ENCODE data around the gene GZF1. TPM values are rescaled to one million over a fixed set of nuclear protein-coding genes. Genes with fewer than 3 reads are reported as not detected.

GZF1 gene
- polyA plus RNA-seq, 1 of the 3 experiments (the other 2 are of a cell fraction), result 20.6 TPM

- Histone ChIP-seq H3K4me2 (peak overlapping the region; percentile 17), H3K9me3 (no peaks in the 10 kb centered on the region), H3K36me3 (replicated peaks in 1 of 2; ENCODE audit: control insufficient read depth in 1 of 2, insufficient read depth in 2 of 2, low read length in 1 of 2) (peaks cover 5 to 9% of the 10 kb centered on the region in 2 experiments), H3K4me1 (ENCODE audit: control insufficient read depth in 1 of 2, insufficient read depth in 2 of 2, low read depth in 1 of 2, low read length in 1 of 2) (peaks cover 3 to 10% of the 10 kb centered on the region in 2 experiments; a peak in 2 of 4 replicates), H3K9me2 (no peaks in the 10 kb centered on the region), H3K79me2 (ENCODE audit: insufficient read depth) (peaks cover 21% of the 10 kb centered on the region; the same call in 1 of the 2 replicates), H3K9ac (no peak overlapping the region), H3K27me3 (ENCODE audit: insufficient read depth) (no peaks in the 10 kb centered on the region), H4K20me1 (ENCODE audit: insufficient read depth) (peaks cover 8% of the 10 kb centered on the region; the same call in 1 of the 2 replicates), H3K4me3 (ENCODE audit: low read depth in 2 of 2, low read length in 1 of 2) (no peak overlapping the region; a peak in 1 of 4 replicates), H3F3A (replicated peaks; ENCODE audit: insufficient read depth) (peaks cover 20% of the 10 kb centered on the region), H2AFZ (ENCODE audit: low read depth) (no peak overlapping the region), H3K27ac (ENCODE audit: low read depth in 2 of 2, low read length in 1 of 2) (peak overlapping the region in 1 of 2 experiments; percentile 33; a peak in 2 of 4 replicates)
- ChIA-PET POLR2A (no interaction called here), CTCF (interaction anchor here (0.7 kb wide), 1 partner anchor 10 kb away, joined by 3 read pairs; no protein-coding TSS in a partner anchor)
- WGBS (ENCODE audit: low lambda C conversion rate), result 56% methylated on average over 6 of the region's 6 CpGs
- peak; percentile 25; the same call in 1 of the 2 replicates for TF ChIP-seq CTCF (IDR thresholded peaks at IDR 0.05)
- no peak for TF ChIP-seq SMC3 (IDR thresholded peaks at IDR 0.05; ENCODE audit: low read depth, low read length)
- DNase-seq, result no peak
These were observed 37.7 kb downstream of the GZF1 start for GRCh38 chr20:23399568-23400241.

- H3K9me2 ChIP-seq, result no peaks in the 10 kb centered on the region
- H3K9me3 ChIP-seq, result no peaks in the 10 kb centered on the region
- ChIA-PET CTCF (no interaction called here), POLR2A (no interaction called here)
- peaks cover 2 to 5% of the 10 kb centered on the region in 2 experiments for H3K36me3 ChIP-seq (replicated peaks in 1 of 2; ENCODE audit: control insufficient read depth in 1 of 2, insufficient read depth in 2 of 2, low read length in 1 of 2)
- H3K4me1 ChIP-seq (ENCODE audit: control insufficient read depth in 1 of 2, insufficient read depth in 2 of 2, low read depth in 1 of 2, low read length in 1 of 2), result peaks cover 3 to 10% of the 10 kb centered on the region in 2 experiments; a peak in 2 of 4 replicates
- no peak overlapping the region for H3K4me2 ChIP-seq
- no peak overlapping the region for H3K9ac ChIP-seq
- no peak for TF ChIP-seq FOXM1 (IDR thresholded peaks at IDR 0.05; ENCODE audit: low read depth)
- TF ChIP-seq PBX3 (IDR thresholded peaks at IDR 0.05), result no peak
- H2AFZ ChIP-seq (ENCODE audit: low read depth), result no peak overlapping the region
- no peak overlapping the region for H3K4me3 ChIP-seq (ENCODE audit: low read depth in 2 of 2, low read length in 1 of 2)
- no peak overlapping the region for H3K27ac ChIP-seq (ENCODE audit: low read depth in 2 of 2, low read length in 1 of 2)
- peaks cover 8% of the 10 kb centered on the region; the same call in 1 of the 2 replicates for H4K20me1 ChIP-seq (ENCODE audit: insufficient read depth)
- no peak for DNase-seq
- peaks cover 20% of the 10 kb centered on the region for H3F3A ChIP-seq (replicated peaks; ENCODE audit: insufficient read depth)
- peaks cover 31% of the 10 kb centered on the region; the same call in 1 of the 2 replicates for H3K79me2 ChIP-seq (ENCODE audit: insufficient read depth)
- no peaks in the 10 kb centered on the region for H3K27me3 ChIP-seq (ENCODE audit: insufficient read depth)
- 94% methylated on average over 5 of the region's 5 CpGs for WGBS (ENCODE audit: low lambda C conversion rate)
These were observed 39.1 kb downstream of the GZF1 start for GRCh38 chr20:23401051-23401450.

GRCh38 chr20:23403751-23404150, 41.8 kb downstream of the GZF1 start:
- no peaks in the 10 kb centered on the region for H3K9me2 ChIP-seq
- H3K4me1 ChIP-seq (ENCODE audit: control insufficient read depth in 1 of 2, insufficient read depth in 2 of 2, low read depth in 1 of 2, low read length in 1 of 2), result peaks cover 0 to 7% of the 10 kb centered on the region in 2 experiments; a peak in 2 of 4 replicates
- H3K36me3 ChIP-seq (replicated peaks in 1 of 2; ENCODE audit: control insufficient read depth in 1 of 2, insufficient read depth in 2 of 2, low read length in 1 of 2), result no peaks in the 10 kb centered on the region
- H2AFZ ChIP-seq (ENCODE audit: low read depth), result no peak overlapping the region
- no peak overlapping the region for H3K27ac ChIP-seq (ENCODE audit: low read depth in 2 of 2, low read length in 1 of 2)
- 92% methylated on average over 5 of the region's 5 CpGs for WGBS (ENCODE audit: low lambda C conversion rate)
- ChIA-PET CTCF (interaction anchor here (1.0 kb wide), 1 partner anchor 38 kb away, joined by 3 read pairs; no protein-coding TSS in a partner anchor), POLR2A (no interaction called here)
- H3K4me3 ChIP-seq (ENCODE audit: low read depth in 2 of 2, low read length in 1 of 2), result no peak overlapping the region
- DNase-seq, result no peak
- H3K4me2 ChIP-seq, result no peak overlapping the region
- H3F3A ChIP-seq (replicated peaks; ENCODE audit: insufficient read depth), result peaks cover 13% of the 10 kb centered on the region
- peaks cover 21% of the 10 kb centered on the region for H4K20me1 ChIP-seq (ENCODE audit: insufficient read depth)
- no peak overlapping the region for H3K9ac ChIP-seq
- no peaks in the 10 kb centered on the region for H3K9me3 ChIP-seq
- H3K79me2 ChIP-seq (ENCODE audit: insufficient read depth), result peaks cover 50% of the 10 kb centered on the region
- no peaks in the 10 kb centered on the region for H3K27me3 ChIP-seq (ENCODE audit: insufficient read depth)
- no peak for TF ChIP-seq NFIC (IDR thresholded peaks at IDR 0.05; ENCODE audit: borderline replicate concordance)
- TF ChIP-seq POLR2AphosphoS5 (IDR thresholded peaks at IDR 0.05; ENCODE audit: low read depth, low read length), result no peak
- TF ChIP-seq TAF1 (IDR thresholded peaks at IDR 0.05; ENCODE audit: borderline replicate concordance, low read depth, low read length), result no peak
- no peak for TF ChIP-seq RXRA (IDR thresholded peaks at IDR 0.05; ENCODE audit: borderline replicate concordance, low read depth)
- no peak for TF ChIP-seq FOSL2 (IDR thresholded peaks at IDR 0.05; ENCODE audit: borderline replicate concordance, low read depth)
- TF ChIP-seq ELF1 (IDR thresholded peaks at IDR 0.05), result no peak
- no peak for TF ChIP-seq FOXM1 (IDR thresholded peaks at IDR 0.05; ENCODE audit: low read depth)
- TF ChIP-seq EP300 (IDR thresholded peaks at IDR 0.05; ENCODE audit: borderline replicate concordance in 1 of 2, low read depth in 1 of 2, low read length in 1 of 2), result no peak
- no peak for TF ChIP-seq REST (IDR thresholded peaks at IDR 0.05; ENCODE audit: low read depth, low read length)
- no peak for TF ChIP-seq CHD2 (IDR thresholded peaks at IDR 0.05; ENCODE audit: low read length, partially characterized antibody)
- TF ChIP-seq MXI1 (IDR thresholded peaks at IDR 0.05; ENCODE audit: low read depth, low read length), result no peak

Data from SK-N-SH (cell line).